ENCODE results near the gene P2RY8.
"Not testable (repeated sequence)": the region's sequence is repeated elsewhere in the genome, so short reads cannot be mapped to it uniquely, and the experiment has no call there.

P2RY8 gene

DNA sequence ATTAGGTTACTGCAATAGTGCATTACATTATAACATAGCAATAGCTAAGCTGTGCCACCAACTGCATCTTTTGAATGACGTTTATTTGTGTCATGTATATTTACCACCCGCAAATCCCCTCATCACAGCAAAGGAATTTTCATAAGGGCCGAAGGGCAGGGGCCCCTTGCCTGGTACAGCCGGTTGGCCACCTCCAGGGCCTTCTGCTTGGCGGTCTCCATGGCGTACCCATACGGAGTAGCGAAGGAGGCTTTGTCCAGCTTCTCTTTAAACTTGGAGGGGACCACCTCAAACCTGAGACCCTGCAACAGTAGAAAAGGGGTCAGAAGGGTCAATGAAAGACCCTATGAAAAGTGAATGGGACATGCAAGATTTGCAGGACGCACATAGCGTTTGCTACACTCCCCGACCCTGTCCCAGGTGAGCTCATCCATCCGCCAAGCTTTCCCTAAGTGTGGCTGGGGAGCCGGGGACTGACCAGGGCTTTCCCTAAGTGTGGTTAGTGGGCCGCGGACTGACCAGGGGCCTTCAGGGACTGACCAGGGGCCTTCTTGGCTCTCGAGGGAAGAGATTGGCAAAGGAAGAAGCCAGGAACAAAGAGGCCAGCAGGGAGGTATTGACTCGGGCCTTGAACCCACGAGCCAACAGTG is 94.8 kb downstream of the P2RY8 start:
- DNase-seq: no peak

DNA sequence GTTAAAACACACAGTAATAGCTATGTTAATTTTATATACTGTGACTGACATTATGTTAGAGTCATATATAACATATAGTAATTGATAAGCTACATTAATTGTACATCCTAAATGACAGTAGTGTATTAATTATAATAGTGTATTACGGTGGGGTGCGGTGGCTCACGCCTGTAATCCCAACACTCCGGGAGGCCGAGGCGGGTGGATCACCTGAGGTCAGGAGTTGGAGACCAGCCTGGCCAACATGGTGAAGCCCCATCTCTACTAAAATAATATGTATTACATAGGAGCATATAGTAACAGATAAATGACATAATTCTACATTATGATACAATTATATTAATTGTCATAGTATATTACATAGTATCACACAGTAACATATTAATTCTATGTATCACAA is 96.5 kb downstream of the P2RY8 start:
- DNase-seq: no peak

GRCh38 chrX:1435241-1435895 is 101.6 kb downstream of the P2RY8 start:
- no peak for DNase-seq

- DNase-seq: no peak
Measured at GRCh38 chrX:1434871-1435240, 102.1 kb downstream of the P2RY8 start.

DNA sequence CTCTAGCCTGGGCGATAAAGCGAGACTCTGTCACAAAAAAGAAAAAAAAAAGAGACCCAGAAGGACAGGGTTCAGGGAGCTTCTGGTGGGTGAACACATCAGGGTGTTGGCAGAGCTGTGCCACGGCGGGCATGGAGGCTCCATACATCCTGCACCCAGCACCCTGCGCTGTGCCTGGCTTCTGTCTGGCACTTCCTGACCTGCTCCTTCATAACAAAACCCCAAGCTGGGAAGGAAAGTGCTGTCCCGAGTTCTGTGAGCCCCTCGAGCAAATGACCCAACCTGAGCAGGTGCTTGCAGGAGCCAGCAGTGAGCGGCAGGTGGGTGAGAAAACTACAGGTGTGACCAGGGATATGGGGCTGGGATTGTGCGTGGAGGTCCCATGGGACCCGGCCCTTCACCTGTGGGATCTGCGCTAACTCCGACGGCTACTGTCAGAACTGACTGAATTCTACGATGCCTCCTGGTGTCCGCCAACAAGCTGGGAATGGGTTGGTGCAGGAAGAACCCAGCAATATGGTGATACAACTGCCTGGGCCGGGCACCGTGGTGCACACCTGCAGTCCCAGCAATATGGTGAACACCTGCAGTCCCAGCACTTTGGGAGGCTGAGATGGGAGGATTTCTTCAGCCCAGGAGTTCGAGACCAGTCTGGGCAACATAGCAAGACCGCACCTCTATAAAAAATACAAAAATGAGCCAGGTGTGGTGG is 103.2 kb downstream of the P2RY8 start:
- no peak for DNase-seq

GRCh38 chrX:1430451-1430850 is 106.5 kb downstream of the P2RY8 start:
- no peak for DNase-seq

DNA sequence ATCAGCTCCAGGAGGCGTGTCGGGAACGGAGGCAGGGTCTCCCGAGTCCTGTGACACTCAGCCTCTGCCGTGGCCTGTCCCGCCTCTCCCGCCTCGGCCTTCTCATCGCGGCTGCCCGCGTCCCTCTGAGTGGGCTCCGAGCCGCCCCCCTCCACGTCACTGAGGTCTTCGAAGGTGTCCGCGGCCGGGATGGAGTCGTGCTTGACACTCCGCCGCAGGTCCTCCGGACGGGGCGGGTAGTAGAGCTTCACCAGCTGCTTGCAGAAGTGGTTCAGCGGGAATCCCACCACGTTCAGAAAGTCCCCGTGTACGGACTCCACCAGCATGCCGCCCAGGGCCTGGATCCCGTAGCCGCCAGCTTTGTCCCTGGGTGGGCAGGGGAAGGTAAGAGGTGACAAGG is 109.2 kb downstream of the P2RY8 start:
- no peak for DNase-seq

- DNase-seq: not testable (repeated sequence)
Measured at GRCh38 chrX:1426321-1426720, 110.7 kb downstream of the P2RY8 start.

GRCh38 chrX:1425381-1425780 is 111.6 kb downstream of the P2RY8 start:
- no peak for DNase-seq

DNA sequence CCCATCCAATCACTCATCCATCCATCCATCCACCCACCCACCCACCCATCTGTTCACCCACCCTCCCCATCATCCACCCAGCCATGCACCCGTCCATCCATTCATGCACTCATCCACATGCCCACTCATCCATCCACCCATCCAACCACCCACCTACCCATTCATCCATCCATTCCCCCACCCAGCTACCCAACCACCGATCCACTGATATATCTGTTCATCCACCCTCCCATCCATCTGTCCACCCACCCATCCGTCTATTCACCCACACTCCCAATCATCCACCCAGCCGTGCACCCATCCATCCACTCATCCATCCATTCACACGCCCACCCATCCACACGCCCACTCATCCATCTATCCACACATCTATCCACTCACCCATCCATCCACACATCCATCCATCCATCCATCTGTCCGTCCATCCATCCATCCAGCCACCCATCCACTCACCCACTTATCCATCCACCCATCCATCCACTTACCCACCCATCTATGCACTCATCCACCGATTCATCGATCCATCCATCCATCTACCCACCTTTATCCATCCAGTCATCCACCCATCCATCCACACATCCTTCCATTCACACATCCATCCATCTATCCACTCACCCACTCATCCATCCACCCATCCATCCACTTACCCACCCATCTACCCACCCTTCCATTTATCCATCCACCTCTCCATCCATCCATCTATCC is 112.7 kb downstream of the P2RY8 start:
- no peak for DNase-seq

- no peak for DNase-seq
Measured at GRCh38 chrX:1423215-1423614, 113.8 kb downstream of the P2RY8 start.

DNA sequence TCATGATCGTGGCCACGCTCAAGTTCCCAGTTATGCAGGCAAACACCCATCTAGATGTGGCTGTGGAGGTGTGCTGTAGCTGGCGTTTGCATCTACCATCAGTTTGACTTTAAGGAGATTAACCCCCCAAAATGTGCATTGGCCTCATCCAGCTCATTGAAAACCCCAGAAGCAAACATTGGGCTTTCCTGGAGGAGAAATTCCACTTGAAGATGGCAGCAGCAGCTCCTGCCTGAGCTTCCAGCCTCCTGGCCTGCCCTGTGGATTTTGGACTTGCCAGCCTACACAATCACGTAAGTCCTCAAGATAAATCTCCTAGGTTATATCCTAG is 114.9 kb downstream of the P2RY8 start:
- no peak for DNase-seq

DNA sequence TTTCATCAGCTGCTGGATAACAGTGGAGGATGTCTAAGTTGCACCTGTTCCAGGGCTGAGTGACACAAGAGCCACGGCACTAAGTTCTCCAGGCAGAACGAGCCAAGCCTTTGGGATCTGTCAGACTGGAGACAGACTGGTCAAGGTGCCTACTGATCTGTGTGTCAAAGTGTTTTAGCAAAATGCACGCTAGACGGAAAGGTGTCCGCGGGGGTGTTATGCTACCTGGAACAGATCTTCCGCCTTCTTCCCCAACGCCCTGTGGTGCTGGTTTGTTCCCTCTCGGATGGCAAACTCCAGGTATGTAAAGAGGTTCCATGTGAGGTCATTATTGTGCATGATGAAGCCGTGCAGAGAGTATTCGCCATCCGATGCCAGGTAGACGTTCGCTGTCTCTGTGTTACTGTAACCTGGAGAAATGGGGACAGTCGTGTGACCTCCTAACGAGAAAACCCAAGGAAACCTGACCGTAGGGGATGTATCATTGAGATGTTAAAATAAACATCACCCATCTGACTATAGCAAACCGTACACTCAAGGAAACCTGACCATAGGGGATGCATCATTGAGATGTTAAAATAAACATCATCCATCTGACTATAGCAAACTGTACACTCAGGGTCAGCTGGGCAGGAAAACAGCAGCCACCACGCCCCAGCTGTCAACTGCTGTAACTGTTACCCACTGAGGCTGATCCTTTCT is 115.4 kb downstream of the P2RY8 start:
- no peak for DNase-seq

DNA sequence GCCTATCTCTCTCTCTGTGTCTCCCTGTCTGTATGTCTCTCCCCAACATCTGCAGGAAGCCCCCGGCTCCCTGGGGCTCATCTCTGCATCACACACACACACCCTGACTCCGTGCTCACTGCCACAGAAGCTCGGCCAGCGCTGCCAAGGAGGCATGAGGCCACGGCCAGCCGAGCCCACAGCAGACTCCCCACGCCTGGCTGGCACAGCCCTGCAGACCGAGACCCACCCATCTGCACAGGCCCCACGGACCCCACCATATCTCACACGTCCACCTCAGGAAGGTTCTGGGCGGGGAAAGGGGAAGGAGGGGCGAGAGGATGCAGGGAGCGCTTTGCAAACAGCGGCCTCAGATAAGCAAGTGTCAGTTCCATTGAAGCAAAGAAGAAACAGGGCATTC is 116.6 kb downstream of the P2RY8 start:
- DNase-seq: no peak

DNA sequence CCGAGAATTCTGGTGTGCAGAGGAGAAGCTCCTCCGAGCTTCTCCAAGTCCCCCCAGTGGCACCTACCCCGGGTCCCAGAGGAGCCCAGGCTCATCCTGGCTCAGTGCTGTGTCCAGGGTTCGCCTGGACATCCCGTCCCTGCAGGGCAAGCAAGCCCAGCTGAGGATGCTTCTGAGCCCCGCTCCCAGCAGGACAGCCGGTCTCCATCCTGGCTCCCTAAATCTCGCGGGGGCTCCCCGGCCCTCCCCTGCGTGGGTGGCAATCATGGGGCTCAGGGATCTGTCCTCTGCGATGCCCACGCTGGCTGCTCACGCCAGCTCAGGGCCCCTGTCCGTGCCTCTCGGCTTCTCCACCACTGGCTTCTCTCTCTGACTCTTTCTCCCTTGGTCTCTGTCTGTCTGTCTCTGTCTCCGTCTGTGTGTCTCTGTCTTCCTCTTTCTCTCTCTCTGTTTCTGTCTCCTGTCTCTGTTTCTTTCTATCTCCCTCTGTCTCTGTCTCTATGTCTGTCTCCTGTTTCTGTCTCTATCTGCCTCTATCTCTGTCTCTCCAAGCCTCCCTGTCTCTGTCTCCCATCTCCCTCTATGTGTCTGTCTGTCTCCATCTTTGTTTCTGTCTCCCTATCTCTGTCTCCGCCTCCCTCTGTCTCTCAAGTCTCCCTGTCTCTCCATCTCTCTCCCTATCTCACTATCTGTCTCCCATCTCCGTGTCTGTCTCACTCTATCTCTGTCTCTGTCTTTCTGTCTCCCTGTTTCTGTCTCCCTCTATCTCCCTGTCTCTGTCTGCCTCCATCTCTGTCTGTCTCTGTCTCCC is 117.2 kb downstream of the P2RY8 start:
- no peak for DNase-seq

DNA sequence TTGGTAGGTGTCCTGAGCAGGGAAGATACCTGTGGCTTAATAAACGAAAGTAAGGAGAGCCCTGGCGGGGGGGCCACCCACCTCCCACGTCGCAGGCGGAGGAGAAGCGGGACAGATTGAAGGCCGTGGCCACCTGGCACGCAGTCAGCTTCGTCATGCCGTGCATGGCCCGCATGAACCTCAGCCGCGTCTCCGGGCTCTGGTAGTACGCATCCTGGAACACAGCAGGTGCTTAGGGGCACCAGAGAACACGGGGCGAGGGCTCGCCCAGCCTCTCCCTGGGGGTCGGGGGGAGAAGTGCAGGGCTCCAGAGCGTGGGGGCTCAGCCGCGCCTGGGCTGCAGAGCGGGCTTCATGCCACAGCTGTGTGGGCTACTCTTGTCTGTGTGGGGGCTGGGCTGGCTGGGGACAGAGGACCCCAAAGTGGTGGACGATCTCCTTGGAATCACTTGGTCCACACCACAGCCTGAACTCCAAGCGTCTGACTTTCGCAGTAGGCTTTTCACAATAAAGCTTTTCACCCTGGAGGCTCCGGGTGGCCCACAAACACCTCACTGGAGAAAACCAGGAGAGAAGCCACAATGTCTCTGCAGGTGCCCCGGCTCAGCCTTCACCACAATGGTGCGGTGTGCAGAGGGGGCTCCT is 118.0 kb downstream of the P2RY8 start:
- no peak for DNase-seq

DNA sequence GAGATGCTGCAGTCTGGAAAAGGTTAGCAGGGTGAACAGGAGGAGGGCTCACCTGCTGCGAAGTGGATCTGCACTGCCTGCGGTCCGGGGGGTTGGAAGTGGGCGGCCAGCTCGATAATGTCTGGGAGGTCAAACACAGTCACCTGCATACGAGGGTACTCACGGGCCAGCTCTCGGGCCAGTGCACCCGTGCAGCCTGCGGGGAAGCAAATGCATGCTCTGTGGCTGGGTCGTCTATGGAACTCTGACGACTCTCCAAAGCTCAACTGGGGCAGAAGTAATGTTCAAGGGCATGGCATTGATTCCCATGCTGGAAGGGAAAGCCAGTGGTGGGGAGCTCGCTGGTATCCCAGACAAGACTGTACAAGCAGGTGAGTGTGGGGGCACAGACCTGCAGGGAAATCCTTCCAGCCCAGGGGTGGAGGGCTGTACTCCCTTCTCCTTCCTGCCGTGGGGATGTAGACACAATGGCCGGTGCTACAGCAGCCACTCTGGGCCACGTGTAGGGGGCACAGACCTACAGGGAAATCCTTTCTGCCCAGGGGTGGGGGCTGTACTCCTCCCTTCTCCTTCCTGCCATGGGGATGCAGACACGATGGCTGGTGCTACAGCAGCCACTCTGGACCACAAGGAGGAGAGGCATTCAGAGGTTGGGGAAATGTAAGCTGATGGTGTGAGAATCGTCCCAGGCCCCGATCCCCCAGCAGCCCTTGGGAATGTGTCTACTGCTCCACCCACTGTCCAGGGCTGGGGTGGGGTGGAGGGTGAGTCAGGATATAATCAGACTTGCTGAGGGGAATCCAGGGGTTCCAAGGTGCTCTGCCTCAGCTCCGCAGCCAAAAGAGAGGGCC is 118.8 kb downstream of the P2RY8 start:
- DNase-seq: no peak

GRCh38 chrX:1416965-1417760 is 119.8 kb downstream of the P2RY8 start:
- DNase-seq: no peak

GRCh38 chrX:1416327-1416784 is 120.6 kb downstream of the P2RY8 start:
- DNase-seq: no peak
